NOMO-1 (cell line): ENCODE measurements around the gene GSDMA.

Experiments used
- DNase-seq, 2 experiments: peaks; one replicate each; lab custom pipeline; 2025; ENCODE audit not compliant: unreplicated experiment in 2 of 2; lab: John Stamatoyannopoulos, UW

The GSDMA gene

GRCh38 chr17:40018211-40019121, 55.7 kb downstream of the GSDMA start:
- no peak for DNase-seq

- DNase-seq = no peak
Measured at GRCh38 chr17:40019140-40019991, 56.6 kb downstream of the GSDMA start.

- DNase-seq = no peak
Measured at GRCh38 chr17:40020146-40020545, 57.3 kb downstream of the GSDMA start.

- DNase-seq = no peak
Measured at GRCh38 chr17:40021451-40021971, 58.7 kb downstream of the GSDMA start.

- DNase-seq = no peak
Measured at GRCh38 chr17:40022497-40022896, 59.7 kb downstream of the GSDMA start.

- no peak for DNase-seq
Measured at GRCh38 chr17:40022961-40023541, 60.2 kb downstream of the GSDMA start.

- DNase-seq = no peak
Measured at GRCh38 chr17:40023590-40024292, 60.9 kb downstream of the GSDMA start.

- DNase-seq = no peak
Measured at GRCh38 chr17:40024901-40025300, 62.1 kb downstream of the GSDMA start.

GRCh38 chr17:40025559-40025958, 62.8 kb downstream of the GSDMA start:
- no peak for DNase-seq

GRCh38 chr17:40025991-40026815, 63.4 kb downstream of the GSDMA start:
- no peak for DNase-seq

GRCh38 chr17:40026816-40027613, 64.2 kb downstream of the GSDMA start:
- DNase-seq = peak; percentile 12 to 40
